Measurements from ENCODE around the gene XYLT1. TPM values are rescaled to one million over a fixed set of nuclear protein-coding genes. Genes with fewer than 3 reads are reported as not detected.

The XYLT1 gene
- total RNA-seq, 6 experiments from 2014 or later, result 0.48 to 2.0 (median 0.59) TPM

DNA sequence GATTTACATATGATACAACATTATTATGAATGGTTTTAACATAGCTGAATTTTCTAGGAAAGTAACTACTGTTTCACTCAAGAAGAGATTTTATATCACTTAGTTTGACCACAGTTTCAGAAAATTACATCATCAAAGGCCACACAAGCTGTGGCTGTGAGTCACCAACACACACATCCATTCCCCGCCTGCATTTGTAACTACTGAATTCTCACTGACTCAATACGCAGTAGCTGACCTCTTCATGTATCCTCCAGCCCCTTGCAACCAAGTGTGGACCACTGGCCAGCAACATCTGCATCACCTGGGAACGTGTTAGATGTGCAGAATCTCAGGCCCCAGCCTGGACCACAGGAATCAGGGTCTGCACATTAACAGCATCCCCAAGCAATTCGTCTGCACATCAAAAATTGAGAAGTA lies 197.6 kb downstream of the XYLT1 start:
- H3K27ac ChIP-seq, result no peak overlapping the region
- no peak for DNase-seq

DNA sequence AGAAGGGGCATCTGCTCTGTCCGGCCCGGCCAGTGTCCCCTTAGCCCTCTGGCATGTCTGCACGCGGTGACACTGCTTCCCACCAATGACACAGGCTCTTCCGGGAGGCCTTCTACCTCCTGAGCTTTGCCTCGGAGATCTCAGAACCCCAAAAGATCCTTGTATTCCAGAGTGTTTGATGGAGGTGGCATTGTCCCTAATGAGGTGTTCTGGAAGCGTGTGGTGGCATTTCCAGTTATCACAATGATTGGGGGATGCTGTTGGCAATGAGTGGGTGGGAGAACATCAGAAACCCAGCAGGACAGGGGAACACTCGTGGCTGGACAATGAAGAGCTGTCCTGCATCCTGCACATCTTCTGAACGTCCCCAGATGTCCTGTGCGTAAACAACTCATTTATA lies 198.0 kb downstream of the XYLT1 start:
- 43% methylated on average over 3 of the region's 10 CpGs for WGBS (ENCODE audit: insufficient coverage, low coverage, low lambda C conversion rate, missing lambda C conversion rate)
- H3K27ac ChIP-seq, result no peak overlapping the region
- no peaks in the 10 kb centered on the region for H3K9me3 ChIP-seq
- TF ChIP-seq, protein P1, sequence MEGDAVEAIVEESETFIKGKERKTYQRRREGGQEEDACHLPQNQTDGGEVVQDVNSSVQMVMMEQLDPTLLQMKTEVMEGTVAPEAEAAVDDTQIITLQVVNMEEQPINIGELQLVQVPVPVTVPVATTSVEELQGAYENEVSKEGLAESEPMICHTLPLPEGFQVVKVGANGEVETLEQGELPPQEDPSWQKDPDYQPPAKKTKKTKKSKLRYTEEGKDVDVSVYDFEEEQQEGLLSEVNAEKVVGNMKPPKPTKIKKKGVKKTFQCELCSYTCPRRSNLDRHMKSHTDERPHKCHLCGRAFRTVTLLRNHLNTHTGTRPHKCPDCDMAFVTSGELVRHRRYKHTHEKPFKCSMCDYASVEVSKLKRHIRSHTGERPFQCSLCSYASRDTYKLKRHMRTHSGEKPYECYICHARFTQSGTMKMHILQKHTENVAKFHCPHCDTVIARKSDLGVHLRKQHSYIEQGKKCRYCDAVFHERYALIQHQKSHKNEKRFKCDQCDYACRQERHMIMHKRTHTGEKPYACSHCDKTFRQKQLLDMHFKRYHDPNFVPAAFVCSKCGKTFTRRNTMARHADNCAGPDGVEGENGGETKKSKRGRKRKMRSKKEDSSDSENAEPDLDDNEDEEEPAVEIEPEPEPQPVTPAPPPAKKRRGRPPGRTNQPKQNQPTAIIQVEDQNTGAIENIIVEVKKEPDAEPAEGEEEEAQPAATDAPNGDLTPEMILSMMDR (IDR thresholded peaks at IDR 0.05), result no peak
- no peak for TF ChIP-seq POLR2A (IDR thresholded peaks at IDR 0.05)
- H3K27me3 ChIP-seq, result no peaks in the 10 kb centered on the region
- ATAC-seq, result no peak
- DNase-seq, result no peak
- intact Hi-C loops (cut with DNase I), result no loop called here
- no peaks in the 10 kb centered on the region for H3K4me1 ChIP-seq
- no peak overlapping the region for H3K4me3 ChIP-seq
- H3K36me3 ChIP-seq, result no peaks in the 10 kb centered on the region

More for the DNA sequence above, 197.6 kb downstream of the XYLT1 start:
- H3K36me3 ChIP-seq, result no peaks in the 10 kb centered on the region
- no peaks in the 10 kb centered on the region for H3K4me1 ChIP-seq
- 44% methylated on average over 4 of the region's 4 CpGs for WGBS (ENCODE audit: insufficient coverage, low coverage, low lambda C conversion rate, missing lambda C conversion rate)
- no peaks in the 10 kb centered on the region for H3K9me3 ChIP-seq
- no peaks in the 10 kb centered on the region for H3K27me3 ChIP-seq
- peak in 1 of 4 donors; percentile 22 for ATAC-seq
- no peak for TF ChIP-seq POLR2A (IDR thresholded peaks at IDR 0.05)
- TF ChIP-seq, protein P1 (IDR thresholded peaks at IDR 0.05), result no peak
- intact Hi-C loops (cut with DNase I), result no loop called here
- H3K4me3 ChIP-seq, result no peak overlapping the region

DNA sequence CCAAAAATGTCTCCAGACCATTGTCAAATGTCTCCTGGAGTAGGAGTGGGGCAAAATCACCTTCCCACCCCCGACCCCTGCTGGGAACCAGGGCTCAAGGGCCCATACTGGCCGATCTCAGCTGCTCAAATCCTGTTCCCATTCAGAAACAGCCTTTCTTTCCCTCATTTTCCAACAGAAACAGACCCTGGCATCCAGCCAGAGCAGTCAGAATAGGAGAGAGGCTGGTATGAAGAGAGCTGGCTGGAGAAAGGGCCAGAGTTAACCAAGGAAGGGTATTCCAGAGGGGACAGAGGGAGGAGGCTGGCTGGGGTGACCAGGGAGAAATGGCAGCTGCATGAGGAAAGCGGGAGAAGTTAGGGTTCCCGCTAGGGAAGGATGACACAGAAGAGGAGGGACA lies 199.1 kb downstream of the XYLT1 start:
- 53% methylated on average over 3 of the region's 4 CpGs for WGBS (ENCODE audit: insufficient coverage, low coverage, low lambda C conversion rate, missing lambda C conversion rate)
- intact Hi-C loops (cut with DNase I), result no loop called here
- Histone ChIP-seq H3K27me3 (no peaks in the 10 kb centered on the region), H3K4me1 (no peaks in the 10 kb centered on the region), H3K4me3 (no peak overlapping the region), H3K9me3 (no peaks in the 10 kb centered on the region), H3K36me3 (no peaks in the 10 kb centered on the region), H3K27ac (no peak overlapping the region)
- ATAC-seq (no peak), DNase-seq (no peak)
- TF ChIP-seq POLR2A (IDR thresholded peaks at IDR 0.05), result no peak
- TF ChIP-seq, protein P1 (IDR thresholded peaks at IDR 0.05), result no peak

DNA sequence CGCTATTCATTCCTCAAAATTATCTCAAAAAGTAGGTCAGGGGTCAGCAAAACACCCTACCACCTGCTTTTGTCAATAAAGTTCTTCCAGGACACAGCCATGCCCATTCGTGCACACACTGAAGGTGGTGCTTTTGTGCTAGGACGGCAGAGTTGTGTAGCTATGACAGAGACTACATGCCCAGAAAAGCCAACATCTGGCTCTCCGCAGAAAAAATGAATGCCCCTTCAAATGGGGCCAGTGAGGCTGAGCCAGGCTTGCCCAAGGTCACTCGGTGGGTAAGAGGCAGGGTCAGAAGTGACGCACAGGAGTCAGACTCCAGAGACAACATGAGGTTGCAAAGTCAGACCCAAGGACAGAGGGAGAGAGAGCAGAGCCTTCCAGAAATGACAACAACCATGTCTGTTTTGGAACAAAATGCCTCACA lies 200.1 kb downstream of the XYLT1 start:
- Histone ChIP-seq H3K27ac (no peak overlapping the region), H3K4me1 (no peaks in the 10 kb centered on the region), H3K27me3 (no peaks in the 10 kb centered on the region), H3K9me3 (no peaks in the 10 kb centered on the region), H3K4me3 (no peak overlapping the region), H3K36me3 (no peaks in the 10 kb centered on the region)
- TF ChIP-seq, protein P1 (IDR thresholded peaks at IDR 0.05), result no peak
- TF ChIP-seq POLR2A (IDR thresholded peaks at IDR 0.05), result no peak
- DNase-seq (no peak), ATAC-seq (no peak)
- WGBS (ENCODE audit: insufficient coverage, low coverage, low lambda C conversion rate, missing lambda C conversion rate), result 30% methylated on average over 6 of the region's 6 CpGs
- intact Hi-C loops (cut with DNase I), result no loop called here

DNA sequence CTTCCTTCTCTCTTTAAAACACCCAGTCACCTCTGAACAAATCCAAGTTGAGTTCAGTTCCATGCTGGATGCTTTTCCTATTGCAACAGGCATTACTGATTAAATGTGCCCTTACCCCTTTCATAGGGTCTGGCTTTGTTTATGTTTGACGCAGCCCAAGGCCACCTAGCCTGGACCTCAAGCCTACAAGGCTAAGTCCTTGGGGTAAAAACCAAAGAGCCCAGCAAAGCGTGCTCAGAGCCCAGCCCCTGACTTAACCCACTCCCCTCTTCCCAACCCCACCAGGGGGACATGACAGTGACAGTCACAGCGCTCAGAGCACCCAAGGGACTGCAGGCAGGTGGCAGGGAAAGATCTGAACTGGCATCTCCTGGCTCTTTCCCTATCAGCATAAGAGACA lies 200.6 kb downstream of the XYLT1 start:
- intact Hi-C loops (cut with DNase I), result no loop called here
- no peaks in the 10 kb centered on the region for H3K4me1 ChIP-seq
- 69% methylated on average over 2 of the region's 3 CpGs for WGBS (ENCODE audit: insufficient coverage, low coverage, low lambda C conversion rate, missing lambda C conversion rate)
- DNase-seq (no peak), ATAC-seq (no peak)
- no peak overlapping the region for H3K27ac ChIP-seq
- H3K9me3 ChIP-seq, result no peaks in the 10 kb centered on the region
- no peaks in the 10 kb centered on the region for H3K36me3 ChIP-seq
- TF ChIP-seq, protein P1 (IDR thresholded peaks at IDR 0.05), result no peak
- no peak for TF ChIP-seq POLR2A (IDR thresholded peaks at IDR 0.05)
- no peak overlapping the region for H3K4me3 ChIP-seq
- no peaks in the 10 kb centered on the region for H3K27me3 ChIP-seq
